HG03342 (cell line): Measurements from ENCODE around the gene CCNQ.

Experiments used
- ATAC-seq: cut with Tn5 transposase; IDR thresholded peaks from one replicate; pipeline ENCODE4 v1.9.1; 2021; ENCODE audit warnings: mild to moderate bottlenecking, moderate library complexity; ENCODE audit not compliant: unreplicated experiment

Gene CCNQ

GRCh38 chrX:153598541-153599191 lies at the start of gene CCNQ:
CCNQ (minus strand) TSS chrX:153599139; CDS start chrX:153599073, 66 bp downstream.
- peak; percentile 28 for ATAC-seq

- ATAC-seq = no peak
These were observed 48.8 kb upstream of the CCNQ start for GRCh38 chrX:153647461-153648357.

- no peak for ATAC-seq
These were observed 47.9 kb upstream of the CCNQ start, which contains the start of gene DUSP9 for GRCh38 chrX:153646620-153647373. DUSP9 (plus strand) TSS chrX:153647203; CDS start chrX:153647954, 751 bp downstream.

GRCh38 chrX:153645921-153646488 lies 47.1 kb upstream of the CCNQ start:
- ATAC-seq = no peak

- no peak for ATAC-seq
These were observed 46.2 kb upstream of the CCNQ start for GRCh38 chrX:153645151-153645550.

- no peak for ATAC-seq
These were observed 45.6 kb upstream of the CCNQ start for GRCh38 chrX:153644356-153645125.

GRCh38 chrX:153643431-153644351 lies 44.8 kb upstream of the CCNQ start:
- no peak for ATAC-seq

- no peak for ATAC-seq
These were observed 43.9 kb upstream of the CCNQ start for GRCh38 chrX:153642655-153643430.

GRCh38 chrX:153642051-153642654 lies 43.2 kb upstream of the CCNQ start:
- ATAC-seq = no peak

GRCh38 chrX:153641627-153642026 lies 42.7 kb upstream of the CCNQ start:
- no peak for ATAC-seq

- no peak for ATAC-seq
These were observed 42.0 kb upstream of the CCNQ start for GRCh38 chrX:153640736-153641575.

GRCh38 chrX:153640045-153640686 lies 41.2 kb upstream of the CCNQ start:
- no peak for ATAC-seq

- no peak for ATAC-seq
These were observed 40.5 kb upstream of the CCNQ start for GRCh38 chrX:153639177-153640044.

GRCh38 chrX:153638436-153639176 lies 39.7 kb upstream of the CCNQ start:
- no peak for ATAC-seq

GRCh38 chrX:153638041-153638371 lies 39.1 kb upstream of the CCNQ start:
- ATAC-seq = no peak
